ENCODE measurements around the gene UBE2J1. TPM values are rescaled to one million over a fixed set of nuclear protein-coding genes. Genes with fewer than 3 reads are reported as not detected.

UBE2J1 gene
- total RNA-seq, 1 donor: 54.4 TPM

GRCh38 chr6:89381031-89381430 lies 28.5 kb upstream of the UBE2J1 start:
- TF ChIP-seq, protein P1, sequence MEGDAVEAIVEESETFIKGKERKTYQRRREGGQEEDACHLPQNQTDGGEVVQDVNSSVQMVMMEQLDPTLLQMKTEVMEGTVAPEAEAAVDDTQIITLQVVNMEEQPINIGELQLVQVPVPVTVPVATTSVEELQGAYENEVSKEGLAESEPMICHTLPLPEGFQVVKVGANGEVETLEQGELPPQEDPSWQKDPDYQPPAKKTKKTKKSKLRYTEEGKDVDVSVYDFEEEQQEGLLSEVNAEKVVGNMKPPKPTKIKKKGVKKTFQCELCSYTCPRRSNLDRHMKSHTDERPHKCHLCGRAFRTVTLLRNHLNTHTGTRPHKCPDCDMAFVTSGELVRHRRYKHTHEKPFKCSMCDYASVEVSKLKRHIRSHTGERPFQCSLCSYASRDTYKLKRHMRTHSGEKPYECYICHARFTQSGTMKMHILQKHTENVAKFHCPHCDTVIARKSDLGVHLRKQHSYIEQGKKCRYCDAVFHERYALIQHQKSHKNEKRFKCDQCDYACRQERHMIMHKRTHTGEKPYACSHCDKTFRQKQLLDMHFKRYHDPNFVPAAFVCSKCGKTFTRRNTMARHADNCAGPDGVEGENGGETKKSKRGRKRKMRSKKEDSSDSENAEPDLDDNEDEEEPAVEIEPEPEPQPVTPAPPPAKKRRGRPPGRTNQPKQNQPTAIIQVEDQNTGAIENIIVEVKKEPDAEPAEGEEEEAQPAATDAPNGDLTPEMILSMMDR (IDR thresholded peaks at IDR 0.05; ENCODE audit: insufficient read depth, low read depth, low read length): no peak
- H3K4me3 ChIP-seq (ENCODE audit: low read depth, low read length): no peak overlapping the region
- DNase-seq (ENCODE audit: low read depth): no peak

DNA sequence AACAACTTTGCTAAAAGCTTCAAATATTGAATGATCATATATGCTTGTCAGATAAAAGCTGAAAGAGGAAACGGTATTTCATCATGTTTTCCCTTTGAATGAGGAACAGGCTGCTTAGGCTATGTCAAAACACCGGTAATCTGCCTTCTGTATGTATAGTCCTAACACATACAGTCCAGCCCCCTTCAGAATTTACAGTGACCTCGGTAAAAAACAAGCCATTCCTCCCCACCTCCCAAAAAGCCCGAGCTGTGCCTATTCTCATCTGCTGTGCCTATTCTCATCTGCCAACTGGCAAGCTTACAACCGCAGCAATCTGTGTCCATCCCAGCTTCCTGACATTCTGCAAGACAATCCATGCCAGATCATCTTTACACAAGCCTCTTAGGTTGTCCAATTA lies 26.8 kb upstream of the UBE2J1 start:
- TF ChIP-seq, protein P1 (IDR thresholded peaks at IDR 0.05; ENCODE audit: insufficient read depth, low read depth, low read length): no peak

GRCh38 chr6:89378628-89379027 lies 26.1 kb upstream of the UBE2J1 start:
- TF ChIP-seq, protein P1 (IDR thresholded peaks at IDR 0.05; ENCODE audit: insufficient read depth, low read depth, low read length): no peak
- no peak for DNase-seq (ENCODE audit: low read depth)
- H3K4me3 ChIP-seq (ENCODE audit: low read depth, low read length): no peak overlapping the region

More for the DNA sequence above, 26.8 kb upstream of the UBE2J1 start:
- H3K4me3 ChIP-seq (ENCODE audit: low read depth, low read length): no peak overlapping the region
- DNase-seq (ENCODE audit: low read depth): no peak

DNA sequence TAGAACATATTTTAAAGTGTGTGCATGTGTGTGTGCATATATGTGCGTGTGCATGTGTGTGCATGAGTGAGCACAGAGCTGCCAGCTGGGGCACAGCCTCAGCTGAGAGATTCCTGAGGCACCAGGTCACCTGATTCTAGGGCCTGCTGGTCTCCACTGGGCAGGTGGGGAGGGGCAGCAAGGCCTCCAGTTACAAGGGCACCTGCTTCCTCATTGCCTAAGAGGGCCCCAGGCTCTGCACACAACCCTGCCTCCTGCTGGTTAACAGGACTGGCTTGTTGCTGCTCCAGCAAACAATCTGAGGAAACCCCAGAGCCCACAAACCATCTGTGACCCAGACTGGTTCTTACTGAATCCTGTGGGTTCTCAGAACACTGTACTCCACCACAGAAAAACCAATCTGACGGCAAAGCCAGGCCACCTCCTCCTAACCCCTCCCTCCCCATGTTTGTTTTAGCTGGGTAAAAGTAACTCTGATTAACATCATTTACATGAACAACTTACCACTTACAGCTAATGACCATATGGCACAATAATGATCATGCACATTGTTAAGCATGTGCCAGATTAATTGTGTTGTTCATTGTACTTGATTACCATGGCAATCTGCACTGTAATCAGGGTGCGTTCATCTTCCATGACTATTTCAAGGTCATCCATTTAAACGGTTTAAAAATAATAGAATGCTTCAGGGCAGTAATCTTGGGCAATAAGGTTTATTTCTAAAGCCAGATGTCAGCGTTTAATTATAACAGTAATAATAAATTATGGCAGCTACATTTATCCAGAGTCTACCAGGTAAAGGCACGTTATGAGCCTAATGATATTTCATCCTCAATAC lies 23.1 kb upstream of the UBE2J1 start:
- TF ChIP-seq, protein P1 (IDR thresholded peaks at IDR 0.05; ENCODE audit: insufficient read depth, low read depth, low read length): no peak
- no peak overlapping the region for H3K4me3 ChIP-seq (ENCODE audit: low read depth, low read length)
- no peak for DNase-seq (ENCODE audit: low read depth)

GRCh38 chr6:89372506-89372901 lies 20.0 kb upstream of the UBE2J1 start:
- TF ChIP-seq, protein P1 (IDR thresholded peaks at IDR 0.05; ENCODE audit: insufficient read depth, low read depth, low read length): no peak
- DNase-seq (ENCODE audit: low read depth): no peak
- no peak overlapping the region for H3K4me3 ChIP-seq (ENCODE audit: low read depth, low read length)

- peak; percentile 38 for DNase-seq (ENCODE audit: low read depth)
- TF ChIP-seq, protein P1 (IDR thresholded peaks at IDR 0.05; ENCODE audit: insufficient read depth, low read depth, low read length): peak; percentile 98
- no peak overlapping the region for H3K4me3 ChIP-seq (ENCODE audit: low read depth, low read length)
Measured at GRCh38 chr6:89371849-89372505, 19.5 kb upstream of the UBE2J1 start.

Data from fibroblast of villous mesenchyme (primary cell).